ENCODE data around the gene GPLD1.
"Not testable (repeated sequence)": the region's sequence is repeated elsewhere in the genome, so short reads cannot be mapped to it uniquely, and the experiment has no call there.

The GPLD1 gene

DNA sequence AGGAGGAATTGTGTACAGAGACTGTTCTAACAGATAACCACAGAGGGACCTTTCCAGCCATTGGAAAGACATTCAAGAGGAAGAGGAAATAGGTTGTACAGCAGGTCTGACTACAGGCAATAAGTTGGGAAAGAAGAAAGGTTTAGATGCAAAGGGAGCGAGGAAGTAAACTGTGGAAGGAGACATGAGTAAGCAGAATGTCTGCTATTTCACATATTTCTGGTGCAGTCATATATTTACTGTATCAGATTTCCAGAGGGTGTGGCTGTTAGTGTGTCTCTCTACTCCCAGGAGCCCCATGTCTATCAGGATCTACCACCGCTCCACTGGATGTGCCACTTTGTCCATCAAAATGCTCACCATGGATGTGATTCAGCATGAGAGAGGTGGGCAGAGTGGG, 60.8 kb downstream of the GPLD1 start:
- no peak overlapping the region for H3K4me2 ChIP-seq (ENCODE audit: low read length)
- H3K36me3 ChIP-seq (ENCODE audit: control insufficient read depth, insufficient read depth, low read length) = no peaks in the 10 kb centered on the region
- no peaks in the 10 kb centered on the region for H3K79me2 ChIP-seq
- no peak for TF ChIP-seq CTCF (IDR thresholded peaks at IDR 0.05)
- H3K27me3 ChIP-seq (ENCODE audit: control insufficient read depth, insufficient read depth, low read length) = no peaks in the 10 kb centered on the region
- no peaks in the 10 kb centered on the region for H3K4me1 ChIP-seq
- H2AFZ ChIP-seq = no peak overlapping the region
- no peak overlapping the region for H3K9ac ChIP-seq
- no peaks in the 10 kb centered on the region for H3K9me3 ChIP-seq (ENCODE audit: control insufficient read depth, low read length)
- no peak overlapping the region for H3K4me3 ChIP-seq (ENCODE audit: low read depth, low read length)
- no peak overlapping the region for H3K27ac ChIP-seq

DNA sequence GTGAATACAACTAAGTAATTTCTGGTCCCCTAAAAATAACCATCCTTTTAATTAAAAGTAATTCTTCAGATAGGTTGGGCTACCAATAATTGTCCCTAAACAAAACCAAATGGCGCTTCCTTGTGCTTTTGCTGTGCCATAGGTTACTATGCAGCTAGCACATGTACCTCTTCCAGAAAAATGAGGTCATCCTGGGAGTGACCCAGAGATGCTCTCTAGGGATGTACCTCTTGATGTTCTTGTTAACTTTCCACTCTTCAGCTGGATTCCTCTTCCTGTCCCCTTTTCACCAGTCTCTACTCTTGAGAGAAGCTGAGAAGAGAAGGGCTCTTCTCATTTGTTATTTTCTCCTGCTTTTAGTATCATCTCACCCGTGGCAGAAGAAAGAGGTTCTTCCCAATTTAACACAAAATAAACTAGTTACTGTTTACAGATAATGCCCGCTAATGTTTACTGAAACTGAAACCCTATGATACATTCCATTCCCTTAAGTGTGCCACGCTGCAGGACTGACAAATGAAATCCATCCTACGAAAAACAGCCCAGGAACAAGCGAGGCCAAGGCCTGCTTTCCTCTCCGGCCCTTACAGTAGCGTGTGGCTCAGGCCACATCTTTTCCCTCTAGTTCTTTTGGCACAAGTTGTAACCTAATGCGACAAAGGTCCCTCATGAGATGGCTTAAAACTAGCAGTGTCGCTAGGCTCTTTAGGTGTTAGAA, 62.5 kb downstream of the GPLD1 start:
- no peak overlapping the region for H3K4me2 ChIP-seq (ENCODE audit: low read length)
- no peak overlapping the region for H3K9ac ChIP-seq
- no peak overlapping the region for H3K4me3 ChIP-seq (ENCODE audit: low read depth, low read length)
- no peaks in the 10 kb centered on the region for H3K9me3 ChIP-seq (ENCODE audit: control insufficient read depth, low read length)
- H3K4me1 ChIP-seq = no peaks in the 10 kb centered on the region
- H3K79me2 ChIP-seq = no peaks in the 10 kb centered on the region
- H3K36me3 ChIP-seq (ENCODE audit: control insufficient read depth, insufficient read depth, low read length) = no peaks in the 10 kb centered on the region
- no peaks in the 10 kb centered on the region for H3K27me3 ChIP-seq (ENCODE audit: control insufficient read depth, insufficient read depth, low read length)
- H3K27ac ChIP-seq = no peak overlapping the region
- H2AFZ ChIP-seq = no peak overlapping the region
- TF ChIP-seq CTCF (IDR thresholded peaks at IDR 0.05) = no peak

GRCh38 chr6:24425091-24425490, 64.3 kb downstream of the GPLD1 start:
- H3K27me3 ChIP-seq (ENCODE audit: control insufficient read depth, insufficient read depth, low read length) = no peaks in the 10 kb centered on the region
- no peak overlapping the region for H3K27ac ChIP-seq
- H3K9me3 ChIP-seq (ENCODE audit: control insufficient read depth, low read length) = no peaks in the 10 kb centered on the region
- H3K4me1 ChIP-seq = no peaks in the 10 kb centered on the region
- no peak overlapping the region for H3K9ac ChIP-seq
- no peak overlapping the region for H3K4me3 ChIP-seq (ENCODE audit: low read depth, low read length)
- no peak for TF ChIP-seq CTCF (IDR thresholded peaks at IDR 0.05)
- no peaks in the 10 kb centered on the region for H3K79me2 ChIP-seq
- no peak overlapping the region for H2AFZ ChIP-seq
- H3K4me2 ChIP-seq (ENCODE audit: low read length) = no peak overlapping the region
- H3K36me3 ChIP-seq (ENCODE audit: control insufficient read depth, insufficient read depth, low read length) = no peaks in the 10 kb centered on the region

- TF ChIP-seq CTCF (IDR thresholded peaks at IDR 0.05) = no peak
- Histone ChIP-seq H3K4me3 (ENCODE audit: low read depth, low read length) (no peak overlapping the region), H3K27ac (no peak overlapping the region), H3K9me3 (ENCODE audit: control insufficient read depth, low read length) (no peaks in the 10 kb centered on the region), H3K9ac (no peak overlapping the region), H2AFZ (no peak overlapping the region), H3K79me2 (no peaks in the 10 kb centered on the region), H3K27me3 (ENCODE audit: control insufficient read depth, insufficient read depth, low read length) (no peaks in the 10 kb centered on the region), H3K36me3 (ENCODE audit: control insufficient read depth, insufficient read depth, low read length) (no peaks in the 10 kb centered on the region), H3K4me1 (no peaks in the 10 kb centered on the region), H3K4me2 (ENCODE audit: low read length) (no peak overlapping the region)
Measured at GRCh38 chr6:24419526-24419925, 69.9 kb downstream of the GPLD1 start.

DNA sequence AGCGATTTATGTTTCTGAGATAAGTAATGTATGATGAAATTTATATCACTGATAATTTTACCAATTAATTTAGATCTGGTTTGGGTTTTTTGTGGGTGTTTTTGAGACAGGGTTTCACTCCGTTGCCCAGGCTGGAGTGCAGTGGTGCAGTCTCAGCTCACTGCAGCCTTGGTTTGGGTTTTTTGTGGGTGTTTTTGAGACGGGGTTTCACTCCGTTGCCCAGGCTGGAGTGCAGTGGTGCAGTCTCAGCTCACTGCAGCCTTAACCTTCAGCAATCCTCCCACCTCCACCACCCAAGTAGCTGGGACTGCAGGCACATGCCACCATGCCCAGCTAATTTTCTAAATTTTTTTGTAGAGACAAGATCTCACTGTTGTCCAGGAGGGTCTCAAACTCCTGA, 73.6 kb downstream of the GPLD1 start:
- TF ChIP-seq CTCF (IDR thresholded peaks at IDR 0.05) = no peak
- Histone ChIP-seq H3K36me3 (ENCODE audit: control insufficient read depth, insufficient read depth, low read length) (no peaks in the 10 kb centered on the region), H3K27ac (no peak overlapping the region)

GRCh38 chr6:24414531-24414930, 74.8 kb downstream of the GPLD1 start:
- H3K4me1 ChIP-seq; H3K9ac ChIP-seq; H2AFZ ChIP-seq; H3K79me2 ChIP-seq; H3K4me3 ChIP-seq (ENCODE audit: low read depth, low read length); H3K4me2 ChIP-seq (ENCODE audit: low read length); H3K27me3 ChIP-seq (ENCODE audit: control insufficient read depth, insufficient read depth, low read length); H3K36me3 ChIP-seq (ENCODE audit: control insufficient read depth, insufficient read depth, low read length); H3K27ac ChIP-seq; H3K9me3 ChIP-seq (ENCODE audit: control insufficient read depth, low read length): not testable (repeated sequence)

More for the DNA sequence above, 73.6 kb downstream of the GPLD1 start:
- no peak overlapping the region for H3K4me3 ChIP-seq (ENCODE audit: low read depth, low read length)
- H2AFZ ChIP-seq = no peak overlapping the region
- H3K79me2 ChIP-seq = no peaks in the 10 kb centered on the region
- H3K9me3 ChIP-seq (ENCODE audit: control insufficient read depth, low read length) = no peaks in the 10 kb centered on the region
- no peaks in the 10 kb centered on the region for H3K4me1 ChIP-seq
- H3K9ac ChIP-seq = no peak overlapping the region
- H3K4me2 ChIP-seq (ENCODE audit: low read length) = no peak overlapping the region
- H3K27me3 ChIP-seq (ENCODE audit: control insufficient read depth, insufficient read depth, low read length) = no peaks in the 10 kb centered on the region

Measured in parathyroid adenoma (tissue), 2 donors.